Measurements from ENCODE around the gene ADD3.
A peak's percentile ranks its signal among the peaks of the same experiment; 100 is the strongest.

Gene ADD3

GRCh38 chr10:110167149-110167548 lies 159.4 kb downstream of the ADD3 start:
- H3K27ac Mint-ChIP-seq: no peak overlapping the region
- H3K36me3 Mint-ChIP-seq: peaks cover 9% of the 10 kb centered on the region
- H3K9me3 Mint-ChIP-seq: no peaks in the 10 kb centered on the region
- ATAC-seq (no peak), DNase-seq (ENCODE audit: low spot score in 2 of 2) (peak in 1 of 2 donors; percentile 18)
- no peak overlapping the region for H3K4me3 Mint-ChIP-seq
- peaks cover 49% of the 10 kb centered on the region for H3K4me1 Mint-ChIP-seq

DNA sequence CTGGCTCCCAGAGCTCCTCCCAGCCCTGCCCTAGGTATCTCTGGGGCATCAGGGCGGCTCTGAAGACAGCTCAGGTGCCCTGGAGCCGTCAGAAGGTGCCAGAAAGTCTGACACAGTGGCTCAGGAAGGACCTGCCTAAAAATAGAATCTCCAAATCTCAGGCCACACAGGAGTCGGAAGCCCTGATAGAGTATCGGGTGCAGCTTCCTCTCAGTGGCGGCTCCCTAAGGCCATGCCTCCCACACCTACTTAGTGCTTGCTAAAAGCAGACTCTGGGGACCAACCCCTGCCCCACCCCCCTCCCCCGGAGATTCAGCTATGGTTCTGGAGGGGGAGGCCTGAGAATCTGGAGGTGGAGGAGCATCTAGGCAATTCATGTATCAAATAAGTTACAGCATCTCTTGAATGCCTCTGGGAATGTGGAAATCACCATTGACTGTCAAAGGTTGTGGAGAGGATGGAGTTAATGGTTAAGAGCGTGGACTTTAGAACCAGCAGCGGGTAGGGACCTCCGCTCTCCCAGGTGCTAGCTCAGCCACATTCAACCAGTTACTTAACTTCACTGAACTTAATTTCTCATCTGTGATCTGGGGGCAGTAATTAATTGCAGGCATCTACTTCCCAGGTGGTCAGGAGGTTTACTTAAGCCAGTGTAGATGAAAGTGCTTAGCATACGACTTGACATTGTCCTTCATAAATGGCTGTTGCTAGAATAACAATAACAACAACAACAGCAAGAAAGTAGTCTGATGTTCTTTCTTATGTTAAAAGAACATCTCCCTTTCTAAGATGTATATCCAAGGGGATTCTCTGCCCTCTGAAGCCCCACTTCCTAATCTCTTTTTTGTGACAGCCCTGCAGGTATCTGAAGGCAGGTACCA lies 161.1 kb downstream of the ADD3 start:
- peak overlapping the region; percentile 10 for H3K4me3 Mint-ChIP-seq
- H3K4me1 Mint-ChIP-seq: peaks cover 47% of the 10 kb centered on the region
- peaks cover 9% of the 10 kb centered on the region for H3K36me3 Mint-ChIP-seq
- peak in 1 of 2 donors; percentile 47 for DNase-seq (ENCODE audit: low spot score in 2 of 2)
- H3K27ac Mint-ChIP-seq: no peak overlapping the region
- ATAC-seq: peak; percentile 55
- H3K9me3 Mint-ChIP-seq: no peaks in the 10 kb centered on the region

GRCh38 chr10:110169586-110169985 lies 161.8 kb downstream of the ADD3 start:
- Mint-ChIP-seq H3K4me1 (peaks cover 43% of the 10 kb centered on the region), H3K9me3 (no peaks in the 10 kb centered on the region), H3K27ac (no peak overlapping the region), H3K36me3 (peaks cover 9% of the 10 kb centered on the region), H3K4me3 (no peak overlapping the region)
- DNase-seq (ENCODE audit: low spot score in 2 of 2): no peak
- no peak for ATAC-seq

GRCh38 chr10:110170142-110170971 lies 162.6 kb downstream of the ADD3 start:
- ATAC-seq (no peak), DNase-seq (ENCODE audit: low spot score in 2 of 2) (peak in 1 of 2 donors; percentile 43)

GRCh38 chr10:110171032-110171431 lies 163.2 kb downstream of the ADD3 start:
- no peak overlapping the region for H3K27ac Mint-ChIP-seq
- peak; percentile 52 for ATAC-seq

More at GRCh38 chr10:110170142-110170971, 162.6 kb downstream of the ADD3 start:
- Mint-ChIP-seq H3K4me1 (peaks cover 38% of the 10 kb centered on the region), H3K4me3 (no peak overlapping the region), H3K27ac (no peak overlapping the region), H3K9me3 (no peaks in the 10 kb centered on the region), H3K36me3 (peaks cover 9% of the 10 kb centered on the region)

GRCh38 chr10:110172155-110172554 lies 164.4 kb downstream of the ADD3 start:
- DNase-seq (ENCODE audit: low spot score in 2 of 2): no peak
- H3K27ac Mint-ChIP-seq: no peak overlapping the region
- H3K9me3 Mint-ChIP-seq: no peaks in the 10 kb centered on the region
- ATAC-seq: no peak
- H3K4me3 Mint-ChIP-seq: no peak overlapping the region
- no peaks in the 10 kb centered on the region for H3K36me3 Mint-ChIP-seq
- peaks cover 28% of the 10 kb centered on the region for H3K4me1 Mint-ChIP-seq

More at GRCh38 chr10:110171032-110171431, 163.2 kb downstream of the ADD3 start:
- Mint-ChIP-seq H3K9me3 (no peaks in the 10 kb centered on the region), H3K36me3 (peaks cover 6% of the 10 kb centered on the region), H3K4me1 (peaks cover 32% of the 10 kb centered on the region), H3K4me3 (no peak overlapping the region)
- no peak for DNase-seq (ENCODE audit: low spot score in 2 of 2)

DNA sequence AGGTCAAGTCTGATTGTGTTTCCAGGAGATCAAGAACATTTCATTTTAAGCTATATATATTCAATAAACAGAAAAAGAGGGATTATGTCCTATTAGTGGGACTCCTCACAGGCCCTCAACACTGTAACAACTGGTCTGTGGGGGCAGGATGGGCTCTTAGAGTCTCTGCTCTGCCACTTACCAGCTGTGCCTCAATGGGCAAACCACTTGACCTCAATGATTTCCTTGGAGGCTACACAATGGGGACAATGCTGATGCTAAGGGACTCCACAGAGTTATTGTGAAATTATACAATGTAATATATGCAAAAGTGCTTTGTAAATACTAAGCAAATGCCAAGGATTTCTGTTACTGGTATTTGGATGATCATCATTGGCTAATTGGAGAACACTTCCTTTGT lies 166.4 kb downstream of the ADD3 start:
- no peak overlapping the region for H3K27ac Mint-ChIP-seq
- ATAC-seq (no peak), DNase-seq (ENCODE audit: low spot score in 2 of 2) (no peak)
- H3K9me3 Mint-ChIP-seq: no peaks in the 10 kb centered on the region
- peaks cover 13% of the 10 kb centered on the region for H3K4me1 Mint-ChIP-seq
- no peaks in the 10 kb centered on the region for H3K36me3 Mint-ChIP-seq
- no peak overlapping the region for H3K4me3 Mint-ChIP-seq

DNA sequence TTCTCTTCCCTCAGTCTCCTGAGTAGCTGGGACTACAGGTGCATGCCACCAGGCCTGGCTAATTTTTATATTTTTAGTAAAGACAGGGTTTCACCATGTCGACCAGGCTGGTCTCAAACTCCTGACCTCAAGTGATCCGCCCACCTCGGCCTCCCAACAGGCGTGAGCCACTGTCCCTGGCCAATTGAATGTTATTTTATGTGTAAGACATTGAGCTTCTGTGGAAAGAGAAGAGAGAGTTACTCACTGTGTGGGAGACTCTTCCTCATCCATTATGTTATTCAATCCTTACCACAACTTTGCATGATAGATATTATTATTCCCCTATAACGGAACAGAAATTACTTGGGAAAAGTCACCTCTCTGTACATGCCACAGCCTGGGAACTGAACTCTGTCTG lies 167.0 kb downstream of the ADD3 start:
- DNase-seq (ENCODE audit: low spot score in 2 of 2) (no peak), ATAC-seq (no peak)
- no peak overlapping the region for H3K27ac Mint-ChIP-seq
- H3K9me3 Mint-ChIP-seq: no peaks in the 10 kb centered on the region
- H3K4me1 Mint-ChIP-seq: peaks cover 7% of the 10 kb centered on the region
- H3K4me3 Mint-ChIP-seq: no peak overlapping the region
- H3K36me3 Mint-ChIP-seq: no peaks in the 10 kb centered on the region

DNA sequence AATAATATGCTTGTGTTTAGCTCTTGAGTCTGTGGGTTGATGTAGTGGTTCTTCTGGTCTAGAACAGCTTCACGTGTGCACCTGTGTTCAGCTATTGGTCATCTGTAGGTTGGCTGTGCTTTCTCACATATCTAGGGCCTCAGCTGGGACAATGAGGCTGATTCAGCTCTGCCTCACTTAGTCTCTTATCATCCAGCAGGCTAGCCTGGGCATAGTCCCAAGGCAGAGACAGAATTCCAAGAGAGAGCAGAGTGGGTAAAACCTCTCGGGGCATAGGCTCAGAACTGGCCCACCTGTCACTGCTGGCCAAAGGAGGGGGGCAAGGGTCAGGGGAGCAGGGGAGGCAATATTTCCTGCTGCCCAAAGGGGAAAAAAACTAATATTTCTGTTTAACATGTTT lies 167.6 kb downstream of the ADD3 start:
- DNase-seq (ENCODE audit: low spot score in 2 of 2) (no peak), ATAC-seq (no peak)
- no peaks in the 10 kb centered on the region for H3K9me3 Mint-ChIP-seq
- H3K27ac Mint-ChIP-seq: no peak overlapping the region
- peaks cover under 1% of the 10 kb centered on the region for H3K4me1 Mint-ChIP-seq
- H3K4me3 Mint-ChIP-seq: no peak overlapping the region
- H3K36me3 Mint-ChIP-seq: no peaks in the 10 kb centered on the region

- H3K36me3 Mint-ChIP-seq: no peaks in the 10 kb centered on the region
- H3K4me1 Mint-ChIP-seq: no peaks in the 10 kb centered on the region
- ATAC-seq (no peak), DNase-seq (ENCODE audit: low spot score in 2 of 2) (no peak)
- no peak overlapping the region for H3K27ac Mint-ChIP-seq
- H3K9me3 Mint-ChIP-seq: no peaks in the 10 kb centered on the region
- H3K4me3 Mint-ChIP-seq: no peak overlapping the region
Measured at GRCh38 chr10:110176141-110177030, 168.6 kb downstream of the ADD3 start.

DNA sequence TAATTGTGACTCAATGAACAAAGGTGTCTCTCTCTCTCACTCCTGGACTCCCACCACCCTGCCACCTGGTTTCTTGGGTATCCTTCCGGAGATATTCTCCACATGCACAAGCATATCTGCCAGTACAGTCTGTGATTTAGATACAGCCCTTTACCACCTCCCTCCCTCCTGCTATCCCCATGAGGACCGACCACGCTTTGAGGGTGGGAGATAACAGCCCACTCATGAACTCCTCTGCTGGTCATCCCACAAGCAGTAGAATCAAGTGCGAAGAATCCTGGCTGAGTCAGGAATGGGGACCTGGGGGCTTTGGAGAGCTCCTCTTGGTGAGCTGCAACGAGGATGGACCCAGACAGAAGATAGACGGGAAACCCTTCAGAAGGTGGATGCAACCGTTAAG lies 171.4 kb downstream of the ADD3 start:
- no peak overlapping the region for H3K4me3 Mint-ChIP-seq

DNA sequence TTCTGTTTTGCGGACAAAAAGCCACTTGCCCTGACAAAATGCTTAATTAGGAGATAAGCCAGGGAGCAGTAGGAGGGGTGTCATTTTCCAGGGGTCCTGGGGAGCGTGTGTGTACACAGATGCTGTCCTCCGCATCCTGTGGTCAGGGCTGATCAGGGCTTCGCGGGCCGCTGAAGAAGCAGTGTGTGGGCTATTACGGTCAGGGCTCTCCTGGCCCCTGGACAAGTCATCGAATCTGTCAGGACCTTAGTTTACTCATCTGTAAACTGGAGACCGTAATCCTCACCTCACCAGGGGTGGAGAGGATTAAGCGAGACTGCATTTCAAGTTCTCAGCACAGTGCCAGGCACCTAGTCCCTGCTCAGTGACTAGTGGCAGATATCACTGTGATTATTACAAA lies 173.7 kb downstream of the ADD3 start:
- no peak overlapping the region for H3K27ac Mint-ChIP-seq
- ATAC-seq: no peak
- no peaks in the 10 kb centered on the region for H3K36me3 Mint-ChIP-seq

More for the DNA sequence above, 171.4 kb downstream of the ADD3 start:
- DNase-seq (ENCODE audit: low spot score in 2 of 2) (no peak), ATAC-seq (no peak)
- no peaks in the 10 kb centered on the region for H3K9me3 Mint-ChIP-seq
- no peaks in the 10 kb centered on the region for H3K36me3 Mint-ChIP-seq
- H3K4me1 Mint-ChIP-seq: no peaks in the 10 kb centered on the region
- H3K27ac Mint-ChIP-seq: no peak overlapping the region

DNA sequence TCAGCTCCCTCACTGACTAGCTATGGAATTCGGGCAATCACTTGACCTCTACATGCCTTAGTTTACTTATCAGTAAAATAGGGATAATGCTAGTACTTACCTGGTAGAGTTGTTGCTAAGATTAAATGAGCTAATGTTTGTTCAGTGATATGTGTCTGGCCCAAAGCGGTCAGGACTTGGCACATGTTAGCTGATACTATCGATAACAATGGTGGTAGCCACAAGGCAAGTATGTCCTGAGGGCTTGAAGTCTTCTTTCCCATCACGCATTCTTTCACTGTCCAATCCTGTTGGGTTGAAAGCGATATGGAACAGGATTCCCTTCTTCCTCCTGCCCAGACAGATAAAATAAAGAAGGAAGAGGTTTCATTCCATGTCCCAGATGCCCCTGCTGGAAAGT lies 174.1 kb downstream of the ADD3 start:
- Mint-ChIP-seq H3K36me3 (no peaks in the 10 kb centered on the region), H3K9me3 (no peaks in the 10 kb centered on the region), H3K4me3 (no peak overlapping the region), H3K27ac (no peak overlapping the region), H3K4me1 (no peaks in the 10 kb centered on the region)
- ATAC-seq (no peak), DNase-seq (ENCODE audit: low spot score in 2 of 2) (no peak)

More for the DNA sequence above, 173.7 kb downstream of the ADD3 start:
- H3K9me3 Mint-ChIP-seq: no peaks in the 10 kb centered on the region
- H3K4me1 Mint-ChIP-seq: no peaks in the 10 kb centered on the region
- no peak overlapping the region for H3K4me3 Mint-ChIP-seq
- DNase-seq (ENCODE audit: low spot score in 2 of 2): no peak

GRCh38 chr10:110184398-110184797 lies 176.6 kb downstream of the ADD3 start:
- H3K27ac Mint-ChIP-seq: no peak overlapping the region

More at GRCh38 chr10:110184398-110184797, 176.6 kb downstream of the ADD3 start:
- peaks cover 7% of the 10 kb centered on the region for H3K4me1 Mint-ChIP-seq
- no peak overlapping the region for H3K4me3 Mint-ChIP-seq
- H3K9me3 Mint-ChIP-seq: no peaks in the 10 kb centered on the region
- DNase-seq (ENCODE audit: low spot score in 2 of 2) (no peak), ATAC-seq (no peak)
- H3K36me3 Mint-ChIP-seq: no peaks in the 10 kb centered on the region

Data from stimulated activated effector memory CD8-positive, alpha-beta T cell treated with anti-CD3 and anti-CD28 coated beads, Interleukin-12 subunit alpha, Interleukin-12 subunit beta, amount 100 ng/mL, for 72 hours (primary cell).